B cell (primary cell): ENCODE measurements around the gene ZIC5. TPM values are rescaled to one million over a fixed set of nuclear protein-coding genes. Genes with fewer than 3 reads are reported as not detected.

ENCODE experiments used
- ATAC-seq: fragments of 200-7000 bp; cut with Tn5 transposase; one replicate; pipeline ENCODE4 v1.10.0; 2021; ENCODE audit warnings: low read depth, mild to moderate bottlenecking, moderate number of reproducible peaks, moderate library complexity
- CTCF ChIA-PET: fragments of 350-600 bp; sonication (Branson Sonifier 250); formaldehyde crosslinking; loops from one replicate; lab custom pipeline; 2021; ENCODE audit warnings: antibody characterized with exemption, inconsistent platforms; lab: Charles Lee
- POLR2A ChIA-PET: fragments of 350-600 bp; sonication (Branson Sonifier 250); formaldehyde crosslinking; loops from one replicate; lab custom pipeline; 2021; ENCODE audit warnings: antibody characterized with exemption; lab: Charles Lee
- DNase-seq: peaks from one replicate; pipeline ENCODE4 v3.0.0; 2013
- H2AFZ ChIP-seq: 2 replicates; pipeline ENCODE4 v1.6.1; 2012; ENCODE audit warnings: mild to moderate bottlenecking, low read depth, low read length; ENCODE audit not compliant: insufficient read depth, poor library complexity, severe bottlenecking
- H3K27ac ChIP-seq, 2 donors: 1 replicate in 1 of 2; 2 replicates in 1 of 2; pipeline ENCODE4 v1.5.1; 2012 to 2013; ENCODE audit warnings: low read length in 2 of 2, mild to moderate bottlenecking in 2 of 2, moderate library complexity in 1 of 2
- H3K27me3 ChIP-seq, 4 experiments: fragments of 200-600 bp in 1 of 4; sonication (generic) in 1 of 4; replicated peaks in 1 of 4; 1 replicate in 2 of 4; 2 replicates in 2 of 4; pipeline versions ENCODE4 v1.6.1 to v1.7.0; 2013 to 2016; ENCODE audit warnings: low read length in 3 of 4, mild to moderate bottlenecking in 2 of 4, mixed read lengths in 1 of 4, moderate library complexity in 1 of 4; ENCODE audit not compliant: insufficient read depth in 4 of 4, control insufficient read depth in 3 of 4; ENCODE audit errors: control extremely low read depth in 1 of 4
- H3K36me3 ChIP-seq, 2 experiments: replicated peaks in 1 of 2; 1 replicate in 1 of 2; 2 replicates in 1 of 2; pipeline versions ENCODE4 v1.6.1 to v1.7.1; 2013; ENCODE audit warnings: low read length in 1 of 2; ENCODE audit not compliant: insufficient read depth in 2 of 2, control insufficient read depth in 1 of 2; ENCODE audit errors: control extremely low read depth in 1 of 2, extremely low read depth in 1 of 2
- H3K4me1 ChIP-seq, 2 donors: fragments of 200-600 bp in 1 of 2; sonication (generic) in 1 of 2; 1 replicate in 1 of 2; 2 replicates in 1 of 2; pipeline versions ENCODE4 v1.5.1 to v1.6.1; 2013 to 2017; ENCODE audit warnings: low read length in 2 of 2; ENCODE audit not compliant: control insufficient read depth in 2 of 2, insufficient read depth in 2 of 2
- H3K4me2 ChIP-seq: replicated peaks from 2 replicates; pipeline ENCODE3; 2012; ENCODE audit warnings: mild to moderate bottlenecking, low read depth, low read length; ENCODE audit not compliant: poor library complexity, severe bottlenecking
- H3K4me3 ChIP-seq, 5 experiments: fragments of 200-600 bp in 1 of 5; sonication (generic) in 1 of 5; 1 replicate in 3 of 5; 2 replicates in 2 of 5; pipeline versions ENCODE4 v1.5.1 to v1.7.0; 2011 to 2016; ENCODE audit warnings: low read length in 4 of 5, mild to moderate bottlenecking in 4 of 5, low read depth in 2 of 5, control low read depth in 1 of 5, moderate library complexity in 1 of 5; ENCODE audit not compliant: insufficient read depth in 1 of 5; ENCODE audit errors: control extremely low read depth in 1 of 5, extremely low read depth in 1 of 5
- H3K79me2 ChIP-seq: fragments of 200-600 bp; sonication (generic); one replicate; pipeline ENCODE4 v1.6.0; 2016; ENCODE audit warnings: low read length; ENCODE audit not compliant: control insufficient read depth, insufficient read depth
- H3K9ac ChIP-seq: fragments of 200-600 bp; sonication (generic); 2 replicates; pipeline ENCODE4 v1.6.1; 2017; ENCODE audit warnings: mild to moderate bottlenecking, low read length, moderate library complexity
- H3K9me3 ChIP-seq, 3 donors: one replicate each; pipeline versions ENCODE4 v1.6.1 to v1.7.1; 2013; ENCODE audit warnings: low read length in 2 of 3; ENCODE audit not compliant: control insufficient read depth in 2 of 3, insufficient read depth in 1 of 3; ENCODE audit errors: control extremely low read depth in 1 of 3
- H4K20me1 ChIP-seq: 2 replicates; pipeline ENCODE4 v1.6.0; 2012; ENCODE audit warnings: mild to moderate bottlenecking, low read length; ENCODE audit not compliant: insufficient read depth, control insufficient read depth, poor library complexity, severe bottlenecking
- H3K27ac Mint-ChIP-seq: one replicate; pipeline ENCODE4 v1.8.0; 2021; ENCODE audit warnings: mixed read lengths
- H3K27me3 Mint-ChIP-seq: one replicate; pipeline ENCODE4 v1.8.0; 2021; ENCODE audit warnings: mixed read lengths
- H3K4me1 Mint-ChIP-seq: one replicate; pipeline ENCODE4 v1.8.0; 2021; ENCODE audit warnings: mixed read lengths
- H3K4me3 Mint-ChIP-seq: one replicate; pipeline ENCODE4 v1.8.0; 2021; ENCODE audit warnings: mixed read lengths
- H3K9me3 Mint-ChIP-seq: one replicate; pipeline ENCODE4 v1.8.0; 2022; ENCODE audit warnings: mixed read lengths; ENCODE audit not compliant: insufficient read depth
- EZH2 ChIP-seq: IDR thresholded peaks from 2 replicates; pipeline ENCODE4 v1.6.1; 2012; ENCODE audit warnings: borderline replicate concordance, low read depth, mild to moderate bottlenecking, moderate library complexity, low read length; ENCODE audit not compliant: insufficient read depth, poor library complexity, severe bottlenecking
- WGBS: methylation state at CpG from one replicate; pipeline ENCODE4 v1.1.5; 2013; ENCODE audit warnings: missing lambda C conversion rate; ENCODE audit not compliant: insufficient coverage; 5-methylcytosine and 5-hydroxymethylcytosine counted together
- intact Hi-C: fragments of 100-400 bp; cut with micrococcal nuclease; formaldehyde crosslinking; loops from one replicate; pipeline ENCODE4 v1.10.0; 2022
- polyA plus RNA-seq: library from polyadenylated mRNA; depleted of rRNA; stranded (reverse); fragments of >200 nt; gene quantifications from 2 replicates; pipeline ENCODE4 v1.2.3, GENCODE V29; 2012
- total RNA-seq, 2 donors: library from RNA; stranded (reverse); fragments of 120-200 nt in 1 of 2; gene quantifications; 1 replicate in 1 of 2; 2 replicates in 1 of 2; pipeline versions ENCODE4 v1.2.3 to v1.2.4, GENCODE V29; 2013 to 2022
- TF ChIP-seq, protein P1 (sequence below): fragments of 200-600 bp; IDR thresholded peaks from one replicate; pipeline ENCODE4 v1.8.0; 2022; ENCODE audit warnings: antibody characterized with exemption, mild to moderate bottlenecking

ZIC5 gene
- total and polyA plus RNA-seq, 2 donors (not counting 1 experiment from before 2014, with no cell fraction given), result not detected

DNA sequence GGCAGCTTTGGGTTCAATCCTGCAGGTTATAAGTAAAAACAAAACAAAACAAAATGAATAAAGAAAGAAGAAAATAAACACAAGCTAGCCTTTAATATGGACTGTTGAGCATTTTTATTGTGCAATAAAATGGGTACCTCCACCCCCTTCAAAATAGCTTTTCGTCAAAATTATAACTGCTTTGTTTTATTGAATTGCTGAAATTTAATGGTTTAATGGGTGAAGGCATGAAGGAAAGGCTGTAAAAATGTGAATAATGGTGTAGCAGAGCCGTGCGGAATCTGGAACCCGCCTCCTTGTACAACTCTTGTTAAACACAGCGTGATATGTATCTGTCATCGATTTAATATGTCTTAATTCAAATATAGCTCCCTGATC lies 2.2 kb upstream of the ZIC5 start:
- peak; percentile 34 for DNase-seq
- intact Hi-C loops, result loop anchor here (10.0 kb wide), 1 partner anchor 529 kb away; no protein-coding TSS in a partner anchor

GRCh38 chr13:99973163-99973807 lies 1.7 kb upstream of the ZIC5 start:
- H3K4me1 ChIP-seq, result peaks cover 25 to 57% of the 10 kb centered on the region in 2 donors
- H3K4me3 Mint-ChIP-seq, result no peak overlapping the region
- no peaks in the 10 kb centered on the region for H3K36me3 ChIP-seq
- peak overlapping the region; percentile 11 for H3K27ac Mint-ChIP-seq
- H3K27ac ChIP-seq, result no peak overlapping the region
- ChIA-PET CTCF (interaction anchor here (1.1 kb wide), 1 partner anchor 14 kb away, joined by 6 read pairs; no protein-coding TSS in a partner anchor), POLR2A (no interaction called here)
- peaks cover 4 to 55% (median 43%) of the 10 kb centered on the region in 3 donors for H3K9me3 ChIP-seq
- ATAC-seq, result no peak
- H3K79me2 ChIP-seq, result no peaks in the 10 kb centered on the region
- H3K27me3 Mint-ChIP-seq, result peaks cover 69% of the 10 kb centered on the region
- no peak overlapping the region for H3K9ac ChIP-seq
- H3K9me3 Mint-ChIP-seq, result no peaks in the 10 kb centered on the region
- intact Hi-C loops, result loop anchor here (10.0 kb wide), 1 partner anchor 528 kb away; no protein-coding TSS in a partner anchor
- peak; percentile 42 for TF ChIP-seq EZH2
- TF ChIP-seq, protein P1, sequence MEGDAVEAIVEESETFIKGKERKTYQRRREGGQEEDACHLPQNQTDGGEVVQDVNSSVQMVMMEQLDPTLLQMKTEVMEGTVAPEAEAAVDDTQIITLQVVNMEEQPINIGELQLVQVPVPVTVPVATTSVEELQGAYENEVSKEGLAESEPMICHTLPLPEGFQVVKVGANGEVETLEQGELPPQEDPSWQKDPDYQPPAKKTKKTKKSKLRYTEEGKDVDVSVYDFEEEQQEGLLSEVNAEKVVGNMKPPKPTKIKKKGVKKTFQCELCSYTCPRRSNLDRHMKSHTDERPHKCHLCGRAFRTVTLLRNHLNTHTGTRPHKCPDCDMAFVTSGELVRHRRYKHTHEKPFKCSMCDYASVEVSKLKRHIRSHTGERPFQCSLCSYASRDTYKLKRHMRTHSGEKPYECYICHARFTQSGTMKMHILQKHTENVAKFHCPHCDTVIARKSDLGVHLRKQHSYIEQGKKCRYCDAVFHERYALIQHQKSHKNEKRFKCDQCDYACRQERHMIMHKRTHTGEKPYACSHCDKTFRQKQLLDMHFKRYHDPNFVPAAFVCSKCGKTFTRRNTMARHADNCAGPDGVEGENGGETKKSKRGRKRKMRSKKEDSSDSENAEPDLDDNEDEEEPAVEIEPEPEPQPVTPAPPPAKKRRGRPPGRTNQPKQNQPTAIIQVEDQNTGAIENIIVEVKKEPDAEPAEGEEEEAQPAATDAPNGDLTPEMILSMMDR, result no peak
- no peaks in the 10 kb centered on the region for H4K20me1 ChIP-seq
- no peak overlapping the region for H3K4me2 ChIP-seq
- peaks cover 14% of the 10 kb centered on the region for H3K4me1 Mint-ChIP-seq
- H3K27me3 ChIP-seq, result peaks cover 4 to 89% (median 82%) of the 10 kb centered on the region in 4 experiments
- no peak overlapping the region for H3K4me3 ChIP-seq
- WGBS, result 20% methylated on average over 2 of the region's 11 CpGs
- DNase-seq, result no peak
- H2AFZ ChIP-seq, result no peak overlapping the region

More for the DNA sequence above, 2.2 kb upstream of the ZIC5 start:
- no CpG with 5 or more reads among the region's 6 CpGs for WGBS
- peaks cover 16% of the 10 kb centered on the region for H3K4me1 Mint-ChIP-seq
- H3K27ac Mint-ChIP-seq, result no peak overlapping the region
- Histone ChIP-seq H4K20me1 (no peaks in the 10 kb centered on the region), H2AFZ (no peak overlapping the region), H3K4me2 (no peak overlapping the region), H3K9ac (no peak overlapping the region), H3K4me1 (peaks cover 21 to 57% of the 10 kb centered on the region in 2 donors), H3K27ac (no peak overlapping the region), H3K79me2 (no peaks in the 10 kb centered on the region), H3K4me3 (no peak overlapping the region), H3K36me3 (no peaks in the 10 kb centered on the region), H3K27me3 (peaks cover 4 to 90% (median 84%) of the 10 kb centered on the region in 4 experiments), H3K9me3 (peaks cover 4 to 55% (median 43%) of the 10 kb centered on the region in 3 donors)
- no peak for ATAC-seq
- ChIA-PET CTCF (interaction anchor here (1.1 kb wide), 1 partner anchor 13 kb away, joined by 6 read pairs; no protein-coding TSS in a partner anchor), POLR2A (no interaction called here)
- peaks cover 74% of the 10 kb centered on the region for H3K27me3 Mint-ChIP-seq
- H3K9me3 Mint-ChIP-seq, result no peaks in the 10 kb centered on the region
- no peak overlapping the region for H3K4me3 Mint-ChIP-seq
- TF ChIP-seq, protein P1, result no peak
- TF ChIP-seq EZH2, result no peak
